OCI-LY3 (cell line): ENCODE data around the gene RARA.
"Not testable (repeated sequence)": the region's sequence is repeated elsewhere in the genome, so short reads cannot be mapped to it uniquely, and the experiment has no call there.

Experiments used
- H2AFZ ChIP-seq: fragments of 200-600, 300-600 bp; shearing (Covaris generic); 2 replicates; pipeline ENCODE4 v1.6.0; 2014; ENCODE audit warnings: antibody characterized with exemption, low read depth, low read length
- H3K27ac ChIP-seq: fragments of 200-600, 300-600 bp; sonication (generic); 2 replicates; pipeline ENCODE4 v1.5.1; 2014; ENCODE audit warnings: mild to moderate bottlenecking, low read length, moderate library complexity, mixed read lengths
- H3K27me3 ChIP-seq: fragments of 200-600, 300-600 bp; sonication (generic); 2 replicates; pipeline ENCODE4 v1.6.1; 2014; ENCODE audit warnings: low read depth, low read length, mixed read lengths
- H3K36me3 ChIP-seq: fragments of 200-600, 300-600 bp; sonication (generic); replicated peaks from 2 replicates; pipeline ENCODE3; 2014; ENCODE audit warnings: low read depth, low read length, mixed read lengths
- H3K4me1 ChIP-seq: fragments of 300-600, 200-600 bp; sonication (generic); 2 replicates; pipeline ENCODE4 v1.6.1; 2014; ENCODE audit warnings: low read length, mixed read lengths
- H3K4me2 ChIP-seq: fragments of 200-600, 300-600 bp; sonication (generic); 2 replicates; pipeline ENCODE4 v1.6.1; 2014; ENCODE audit warnings: low read length, mixed read lengths
- H3K4me3 ChIP-seq: fragments of 300-600, 200-600 bp; sonication (generic); 2 replicates; pipeline ENCODE4 v1.5.1; 2014; ENCODE audit warnings: antibody characterized with exemption, mild to moderate bottlenecking, low read length, moderate library complexity
- H3K79me2 ChIP-seq: fragments of 300-600, 200-600 bp; shearing (Covaris generic); 2 replicates; pipeline ENCODE4 v1.6.1; 2014; ENCODE audit warnings: mild to moderate bottlenecking, low read length, mixed read lengths
- H3K9ac ChIP-seq: fragments of 300-600, 200-600 bp; shearing (Covaris generic); 2 replicates; pipeline ENCODE4 v1.6.0; 2014; ENCODE audit warnings: mild to moderate bottlenecking, low read length, moderate library complexity
- H3K9me3 ChIP-seq: fragments of 200-600, 300-600 bp; shearing (Covaris generic); 2 replicates; pipeline ENCODE4 v1.6.1; 2014; ENCODE audit warnings: low read length, mixed read lengths; ENCODE audit not compliant: insufficient read depth
- H4K20me1 ChIP-seq: fragments of 200-600, 300-600 bp; sonication (generic); 2 replicates; pipeline ENCODE4 v1.6.1; 2016; ENCODE audit warnings: low read length, mixed read lengths; ENCODE audit not compliant: insufficient read depth
- EZH2phosphoT487 ChIP-seq: fragments of 200-600 bp; shearing (Covaris generic); IDR thresholded peaks from 2 replicates; pipeline ENCODE4 v1.6.1; 2018; ENCODE audit warnings: antibody characterized with exemption, mixed run types, low read depth
- TF ChIP-seq, protein P1 (sequence below): fragments of 200-600, 300-600 bp; sonication (generic); IDR thresholded peaks from 2 replicates; pipeline ENCODE4 v1.5.1; 2014; ENCODE audit warnings: antibody characterized with exemption, low read length, low read depth

Gene RARA

DNA sequence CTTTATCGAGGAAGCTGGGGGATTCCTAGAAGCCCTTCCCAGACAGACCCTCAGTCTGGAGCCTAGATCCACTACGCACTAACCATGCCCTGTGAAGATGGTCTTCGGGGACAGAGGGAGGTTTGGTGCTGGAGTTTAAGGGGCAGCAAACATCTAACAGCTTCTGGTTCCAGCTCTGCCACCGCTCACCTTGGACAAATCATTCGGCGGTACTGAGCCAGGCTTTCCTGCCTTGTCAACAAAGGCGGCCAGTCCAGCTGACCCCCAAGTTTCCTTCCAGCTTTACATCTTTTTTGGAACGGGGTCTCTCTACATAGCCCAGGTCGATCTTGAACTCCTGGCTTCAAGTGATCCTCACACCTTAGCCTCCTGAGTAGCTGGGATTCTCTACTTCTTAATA lies 55.9 kb downstream of the RARA start:
- Histone ChIP-seq H3K79me2 (no peaks in the 10 kb centered on the region), H3K9me3 (no peaks in the 10 kb centered on the region), H3K4me3 (no peak overlapping the region), H3K27ac (no peak overlapping the region), H3K36me3 (no peaks in the 10 kb centered on the region), H4K20me1 (no peaks in the 10 kb centered on the region), H3K27me3 (no peaks in the 10 kb centered on the region), H3K4me1 (peaks cover 16% of the 10 kb centered on the region), H3K9ac (no peak overlapping the region), H3K4me2 (no peak overlapping the region), H2AFZ (no peak overlapping the region)
- TF ChIP-seq, protein P1, sequence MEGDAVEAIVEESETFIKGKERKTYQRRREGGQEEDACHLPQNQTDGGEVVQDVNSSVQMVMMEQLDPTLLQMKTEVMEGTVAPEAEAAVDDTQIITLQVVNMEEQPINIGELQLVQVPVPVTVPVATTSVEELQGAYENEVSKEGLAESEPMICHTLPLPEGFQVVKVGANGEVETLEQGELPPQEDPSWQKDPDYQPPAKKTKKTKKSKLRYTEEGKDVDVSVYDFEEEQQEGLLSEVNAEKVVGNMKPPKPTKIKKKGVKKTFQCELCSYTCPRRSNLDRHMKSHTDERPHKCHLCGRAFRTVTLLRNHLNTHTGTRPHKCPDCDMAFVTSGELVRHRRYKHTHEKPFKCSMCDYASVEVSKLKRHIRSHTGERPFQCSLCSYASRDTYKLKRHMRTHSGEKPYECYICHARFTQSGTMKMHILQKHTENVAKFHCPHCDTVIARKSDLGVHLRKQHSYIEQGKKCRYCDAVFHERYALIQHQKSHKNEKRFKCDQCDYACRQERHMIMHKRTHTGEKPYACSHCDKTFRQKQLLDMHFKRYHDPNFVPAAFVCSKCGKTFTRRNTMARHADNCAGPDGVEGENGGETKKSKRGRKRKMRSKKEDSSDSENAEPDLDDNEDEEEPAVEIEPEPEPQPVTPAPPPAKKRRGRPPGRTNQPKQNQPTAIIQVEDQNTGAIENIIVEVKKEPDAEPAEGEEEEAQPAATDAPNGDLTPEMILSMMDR, result no peak
- TF ChIP-seq EZH2phosphoT487, result no peak

- H3K4me3 ChIP-seq, result no peak overlapping the region
- H3K9me3 ChIP-seq, result no peaks in the 10 kb centered on the region
- H4K20me1 ChIP-seq, result no peaks in the 10 kb centered on the region
- H3K27ac ChIP-seq, result no peak overlapping the region
- no peak for TF ChIP-seq EZH2phosphoT487
- TF ChIP-seq, protein P1, result no peak
- H3K9ac ChIP-seq, result no peak overlapping the region
- H3K4me1 ChIP-seq, result peaks cover 15% of the 10 kb centered on the region
- H3K36me3 ChIP-seq, result no peaks in the 10 kb centered on the region
- no peak overlapping the region for H2AFZ ChIP-seq
- no peaks in the 10 kb centered on the region for H3K79me2 ChIP-seq
- H3K4me2 ChIP-seq, result no peak overlapping the region
- H3K27me3 ChIP-seq, result no peaks in the 10 kb centered on the region
Measured at GRCh38 chr17:40366076-40366860, 57.3 kb downstream of the RARA start.

DNA sequence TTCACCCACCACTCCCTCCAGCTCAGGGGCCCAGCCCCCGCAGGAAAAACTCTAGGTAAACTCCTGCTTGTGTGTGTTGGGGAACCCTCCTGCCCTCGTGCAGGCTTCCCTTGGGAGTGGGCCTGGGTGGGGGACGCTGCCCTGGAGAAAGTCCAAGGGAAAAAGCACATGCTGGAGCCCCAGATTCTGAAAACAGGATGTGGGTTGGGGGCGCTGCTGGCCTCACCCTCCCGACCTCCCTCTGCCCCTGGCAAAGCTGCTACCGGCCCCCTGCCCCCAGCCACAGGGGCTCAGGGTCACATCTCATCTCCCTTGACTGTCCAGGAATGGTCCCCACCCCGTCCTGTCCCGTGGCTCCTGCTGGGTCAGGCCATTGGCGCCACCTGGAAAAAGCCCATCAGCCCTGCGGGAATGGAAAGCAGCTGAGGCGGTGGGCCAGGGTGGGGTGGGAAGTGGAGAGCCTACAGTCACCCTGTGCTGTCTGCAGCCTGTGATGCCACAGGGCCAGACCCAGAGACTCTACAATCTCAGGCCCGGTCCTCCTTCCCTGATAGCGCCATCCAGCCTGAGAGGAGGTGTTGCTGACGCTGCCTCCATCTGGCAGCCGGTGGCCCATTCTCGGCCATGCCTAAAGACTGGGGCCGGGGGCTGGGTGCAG lies 58.0 kb downstream of the RARA start:
- Histone ChIP-seq H4K20me1 (no peaks in the 10 kb centered on the region), H3K36me3 (no peaks in the 10 kb centered on the region), H3K4me2 (no peak overlapping the region), H3K4me1 (peaks cover 17% of the 10 kb centered on the region), H3K9me3 (no peaks in the 10 kb centered on the region), H3K9ac (no peak overlapping the region), H3K79me2 (no peaks in the 10 kb centered on the region), H3K4me3 (no peak overlapping the region), H2AFZ (no peak overlapping the region), H3K27ac (no peak overlapping the region), H3K27me3 (no peaks in the 10 kb centered on the region)
- no peak for TF ChIP-seq EZH2phosphoT487
- TF ChIP-seq, protein P1, result no peak

- not testable (repeated sequence) for H3K36me3 ChIP-seq, H3K27ac ChIP-seq, H3K4me2 ChIP-seq, H3K9ac ChIP-seq, H3K27me3 ChIP-seq, H3K4me3 ChIP-seq, H2AFZ ChIP-seq, H4K20me1 ChIP-seq, H3K79me2 ChIP-seq, H3K9me3 ChIP-seq
- H3K4me1 ChIP-seq, result peaks cover 19% of the 10 kb centered on the region
Measured at GRCh38 chr17:40367728-40368127, 58.7 kb downstream of the RARA start.
